ENCODE results near the gene WAC.
"Not testable (repeated sequence)": the region's sequence is repeated elsewhere in the genome, so short reads cannot be mapped to it uniquely, and the experiment has no call there.

Gene WAC

GRCh38 chr10:28638392-28638791, 105.5 kb downstream of the WAC start:
- H3K4me3 ChIP-seq (ENCODE audit: low read depth, low read length): no peak overlapping the region
- TF ChIP-seq MAX (IDR thresholded peaks at IDR 0.05; ENCODE audit: low read depth, low read length): no peak
- TF ChIP-seq POLR2A (IDR thresholded peaks at IDR 0.05; ENCODE audit: extremely low read depth, insufficient read length): no peak
- TF ChIP-seq MYC (IDR thresholded peaks at IDR 0.05; ENCODE audit: low read depth, low read length): no peak
- no peak for TF ChIP-seq CTCF (IDR thresholded peaks at IDR 0.05; ENCODE audit: low read depth, low read length)
- no peak for DNase-seq (ENCODE audit: low read depth)

GRCh38 chr10:28640551-28640950, 107.6 kb downstream of the WAC start:
- TF ChIP-seq MYC (IDR thresholded peaks at IDR 0.05; ENCODE audit: low read depth, low read length): no peak
- no peak for TF ChIP-seq POLR2A (IDR thresholded peaks at IDR 0.05; ENCODE audit: extremely low read depth, insufficient read length)
- TF ChIP-seq CTCF (IDR thresholded peaks at IDR 0.05; ENCODE audit: low read depth, low read length): no peak
- no peak for TF ChIP-seq MAX (IDR thresholded peaks at IDR 0.05; ENCODE audit: low read depth, low read length)
- no peak overlapping the region for H3K4me3 ChIP-seq (ENCODE audit: low read depth, low read length)
- no peak for DNase-seq (ENCODE audit: low read depth)

- peak; percentile 27 for DNase-seq (ENCODE audit: low read depth)
- H3K4me3 ChIP-seq (ENCODE audit: low read depth, low read length): no peak overlapping the region
- TF ChIP-seq MAX (IDR thresholded peaks at IDR 0.05; ENCODE audit: low read depth, low read length) (no peak), POLR2A (IDR thresholded peaks at IDR 0.05; ENCODE audit: extremely low read depth, insufficient read length) (no peak), CTCF (IDR thresholded peaks at IDR 0.05; ENCODE audit: low read depth, low read length) (no peak), MYC (IDR thresholded peaks at IDR 0.05; ENCODE audit: low read depth, low read length) (no peak)
Measured at GRCh38 chr10:28644647-28645046, 111.7 kb downstream of the WAC start.

- no peak for DNase-seq (ENCODE audit: low read depth)
- H3K4me3 ChIP-seq (ENCODE audit: low read depth, low read length): no peak overlapping the region
- TF ChIP-seq MYC (IDR thresholded peaks at IDR 0.05; ENCODE audit: low read depth, low read length) (no peak), CTCF (IDR thresholded peaks at IDR 0.05; ENCODE audit: low read depth, low read length) (no peak), MAX (IDR thresholded peaks at IDR 0.05; ENCODE audit: low read depth, low read length) (no peak), POLR2A (IDR thresholded peaks at IDR 0.05; ENCODE audit: extremely low read depth, insufficient read length) (no peak)
Measured at GRCh38 chr10:28652106-28652505, 119.2 kb downstream of the WAC start.

GRCh38 chr10:28652703-28653102, 119.8 kb downstream of the WAC start:
- TF ChIP-seq MYC (IDR thresholded peaks at IDR 0.05; ENCODE audit: low read depth, low read length) (no peak), MAX (IDR thresholded peaks at IDR 0.05; ENCODE audit: low read depth, low read length) (no peak), CTCF (IDR thresholded peaks at IDR 0.05; ENCODE audit: low read depth, low read length) (no peak), POLR2A (IDR thresholded peaks at IDR 0.05; ENCODE audit: extremely low read depth, insufficient read length) (no peak)
- no peak for DNase-seq (ENCODE audit: low read depth)
- no peak overlapping the region for H3K4me3 ChIP-seq (ENCODE audit: low read depth, low read length)

GRCh38 chr10:28658824-28659223, 125.9 kb downstream of the WAC start:
- not testable (repeated sequence) for H3K4me3 ChIP-seq (ENCODE audit: low read depth, low read length); DNase-seq (ENCODE audit: low read depth)
